Activated CD4-positive, alpha-beta T cell treated with anti-CD3 and anti-CD28 coated beads, Interleukin-2, amount 10 ng/mL, durations not matched to agents 7 days and 5 days (primary cell): Measurements from ENCODE around the gene S100A6. TPM values are rescaled to one million over a fixed set of nuclear protein-coding genes. Genes with fewer than 3 reads are reported as not detected.

Source experiments
- CTCF ChIA-PET: fragments of 350-600 bp; sonication (Branson Sonifier 250); formaldehyde crosslinking; loops from one replicate; lab custom pipeline; 2021; ENCODE audit warnings: antibody characterized with exemption; lab: Charles Lee
- POLR2A ChIA-PET: fragments of 350-600 bp; sonication (Branson Sonifier 250); formaldehyde crosslinking; loops from one replicate; lab custom pipeline; 2021; ENCODE audit warnings: antibody characterized with exemption; lab: Charles Lee
- DNase-seq: peaks from one replicate; pipeline ENCODE4 v3.0.0-alpha.2; 2020
- H3K27ac Mint-ChIP-seq: one replicate; pipeline ENCODE4 v1.8.0; 2021; ENCODE audit warnings: mild to moderate bottlenecking, moderate library complexity, mixed read lengths
- H3K27me3 Mint-ChIP-seq: one replicate; pipeline ENCODE4 v1.8.0; 2021; ENCODE audit warnings: mixed read lengths
- H3K36me3 Mint-ChIP-seq: one replicate; pipeline ENCODE4 v1.8.0; 2021; ENCODE audit warnings: low read depth, mixed read lengths
- H3K4me1 Mint-ChIP-seq: one replicate; pipeline ENCODE4 v1.8.0; 2021; ENCODE audit warnings: mixed read lengths
- H3K4me3 Mint-ChIP-seq: one replicate; pipeline ENCODE4 v1.8.0; 2021; ENCODE audit warnings: mild to moderate bottlenecking, moderate library complexity, mixed read lengths
- H3K9me3 Mint-ChIP-seq: one replicate; pipeline ENCODE4 v1.8.0; 2021; ENCODE audit warnings: mixed read lengths
- total RNA-seq, 2 experiments: library from RNA; stranded (reverse); gene quantifications; one replicate each; pipeline ENCODE4 v1.2.3, GENCODE V29; 2021

The S100A6 gene
- total RNA-seq, 2 experiments from 2014 or later, result 444 to 557 TPM

- ChIA-PET POLR2A (no interaction called here), CTCF (interaction anchor here (0.7 to 6.7 kb wide), 19 partner anchors 9 to 140 kb away, joined by 3 to 99 read pairs (median 4); partner anchors contain the start of genes S100A14, S100A5 and S100A6)
- peak; percentile 68 for DNase-seq
- no peak overlapping the region for H3K4me3 Mint-ChIP-seq
- H3K27me3 Mint-ChIP-seq, result peaks cover 11% of the 10 kb centered on the region
- H3K9me3 Mint-ChIP-seq, result no peaks in the 10 kb centered on the region
- no peaks in the 10 kb centered on the region for H3K36me3 Mint-ChIP-seq
- peaks cover 38% of the 10 kb centered on the region for H3K4me1 Mint-ChIP-seq
- peak overlapping the region; percentile 32 for H3K27ac Mint-ChIP-seq
These were observed 36.8 kb upstream of the S100A6 start for GRCh38 chr1:153572569-153573015.

- DNase-seq, result no peak
These were observed 35.9 kb upstream of the S100A6 start for GRCh38 chr1:153571706-153572105.

GRCh38 chr1:153570874-153571273, 35.1 kb upstream of the S100A6 start:
- Mint-ChIP-seq H3K27ac (peak overlapping the region; percentile 77), H3K4me1 (peaks cover 48% of the 10 kb centered on the region), H3K4me3 (no peak overlapping the region), H3K36me3 (no peaks in the 10 kb centered on the region), H3K9me3 (no peaks in the 10 kb centered on the region), H3K27me3 (no peaks in the 10 kb centered on the region)
- CTCF ChIA-PET, result interaction anchor here (0.7 to 6.7 kb wide), 7 partner anchors 19 to 178 kb away, joined by 3 to 99 read pairs (median 4); partner anchors contain the start of genes S100A5 and S100A6
- POLR2A ChIA-PET, result no interaction called here
- DNase-seq, result no peak

More at GRCh38 chr1:153571706-153572105, 35.9 kb upstream of the S100A6 start:
- H3K27ac Mint-ChIP-seq, result no peak overlapping the region
- no peaks in the 10 kb centered on the region for H3K36me3 Mint-ChIP-seq
- no peak overlapping the region for H3K4me3 Mint-ChIP-seq
- no peaks in the 10 kb centered on the region for H3K9me3 Mint-ChIP-seq
- ChIA-PET POLR2A (no interaction called here), CTCF (interaction anchor here (0.7 to 6.7 kb wide), 15 partner anchors 8 to 178 kb away, joined by 3 to 99 read pairs (median 4); partner anchors contain the start of genes S100A14 and S100A6)
- H3K27me3 Mint-ChIP-seq, result peaks cover 4% of the 10 kb centered on the region
- H3K4me1 Mint-ChIP-seq, result peaks cover 41% of the 10 kb centered on the region

- no peak overlapping the region for H3K4me3 Mint-ChIP-seq
- no peaks in the 10 kb centered on the region for H3K36me3 Mint-ChIP-seq
- H3K9me3 Mint-ChIP-seq, result no peaks in the 10 kb centered on the region
- CTCF ChIA-PET, result interaction anchor here (1.2 to 6.7 kb wide), 7 partner anchors 9 to 49 kb away, joined by 3 to 99 read pairs (median 11); partner anchors contain the start of genes S100A4 and S100A6
- peak overlapping the region; percentile 43 for H3K27ac Mint-ChIP-seq
- POLR2A ChIA-PET, result no interaction called here
- H3K27me3 Mint-ChIP-seq, result no peaks in the 10 kb centered on the region
- no peak for DNase-seq
- H3K4me1 Mint-ChIP-seq, result peaks cover 55% of the 10 kb centered on the region
These were observed 33.7 kb upstream of the S100A6 start for GRCh38 chr1:153569465-153569864.

- peak; percentile 86 for DNase-seq
- Mint-ChIP-seq H3K4me1 (peaks cover 55% of the 10 kb centered on the region), H3K4me3 (peak overlapping the region; percentile 60), H3K27me3 (no peaks in the 10 kb centered on the region), H3K36me3 (no peaks in the 10 kb centered on the region), H3K9me3 (no peaks in the 10 kb centered on the region), H3K27ac (peak overlapping the region; percentile 85)
- ChIA-PET POLR2A (interaction anchor here (1.6 to 1.7 kb wide), 2 partner anchors 23 to 36 kb away, joined by 3 to 6 read pairs; partner anchors contain the start of gene S100A4), CTCF (interaction anchor here (0.5 to 6.7 kb wide), 29 partner anchors 10 to 759 kb away, joined by 3 to 99 read pairs (median 4); partner anchors contain the start of genes CHTOP, S100A13, S100A3 and S100A4)
These were observed 32.7 kb upstream of the S100A6 start for GRCh38 chr1:153568367-153569099.

GRCh38 chr1:153567621-153568366, 32.0 kb upstream of the S100A6 start:
- CTCF ChIA-PET, result interaction anchor here (0.5 to 6.7 kb wide), 27 partner anchors 10 to 759 kb away, joined by 3 to 99 read pairs (median 4); partner anchors contain the start of genes CHTOP, S100A13, S100A3 and S100A4
- no peak overlapping the region for H3K4me3 Mint-ChIP-seq
- H3K36me3 Mint-ChIP-seq, result no peaks in the 10 kb centered on the region
- POLR2A ChIA-PET, result interaction anchor here (1.6 to 1.7 kb wide), 2 partner anchors 23 to 35 kb away, joined by 3 to 6 read pairs; partner anchors contain the start of gene S100A4
- no peaks in the 10 kb centered on the region for H3K9me3 Mint-ChIP-seq
- H3K27ac Mint-ChIP-seq, result peak overlapping the region; percentile 84
- H3K27me3 Mint-ChIP-seq, result no peaks in the 10 kb centered on the region
- no peak for DNase-seq
- peaks cover 49% of the 10 kb centered on the region for H3K4me1 Mint-ChIP-seq

- Mint-ChIP-seq H3K27ac (peak overlapping the region; percentile 99), H3K27me3 (no peaks in the 10 kb centered on the region), H3K4me3 (peak overlapping the region; percentile 25), H3K36me3 (no peaks in the 10 kb centered on the region), H3K4me1 (peaks cover 41% of the 10 kb centered on the region), H3K9me3 (no peaks in the 10 kb centered on the region)
- ChIA-PET POLR2A (interaction anchor here (0.6 to 1.9 kb wide), 3 partner anchors 22 to 134 kb away, joined by 5 to 8 read pairs (median 7); partner anchors contain the start of gene S100A4), CTCF (interaction anchor here (0.9 to 3.6 kb wide), 8 partner anchors 14 to 57 kb away, joined by 3 to 16 read pairs (median 9); partner anchors contain the start of genes S100A4, S100A5 and S100A6)
- DNase-seq, result peak; percentile 80
These were observed 30.9 kb upstream of the S100A6 start for GRCh38 chr1:153566414-153567371.

- CTCF ChIA-PET, result interaction anchor here (0.9 to 3.6 kb wide), 8 partner anchors 13 to 56 kb away, joined by 3 to 16 read pairs (median 9); partner anchors contain the start of genes S100A4, S100A5 and S100A6
- Mint-ChIP-seq H3K4me3 (peak within 1 kb of the TSS; percentile 47), H3K4me1 (peaks cover 40% of the 10 kb centered on the region), H3K27me3 (no peaks in the 10 kb centered on the region), H3K27ac (peak within 1 kb of the TSS; percentile 99), H3K9me3 (no peaks in the 10 kb centered on the region), H3K36me3 (no peaks in the 10 kb centered on the region)
- POLR2A ChIA-PET, result interaction anchor here (0.6 to 1.9 kb wide), 3 partner anchors 21 to 135 kb away, joined by 5 to 8 read pairs (median 7); partner anchors contain the start of gene S100A4
- DNase-seq, result no peak
These were observed 30.0 kb upstream of the S100A6 start, which contains the start of gene S100A2 for GRCh38 chr1:153565529-153566374. TSS of gene S100A2 (minus strand) at chr1:153565844. CDS start at chr1:153563877, 1,967 bp downstream.

- Mint-ChIP-seq H3K27me3 (no peaks in the 10 kb centered on the region), H3K36me3 (no peaks in the 10 kb centered on the region), H3K27ac (no peak overlapping the region), H3K9me3 (no peaks in the 10 kb centered on the region), H3K4me3 (no peak overlapping the region), H3K4me1 (peaks cover 36% of the 10 kb centered on the region)
- ChIA-PET POLR2A (no interaction called here), CTCF (interaction anchor here (0.9 to 3.6 kb wide), 5 partner anchors 8 to 53 kb away, joined by 4 to 16 read pairs (median 4); partner anchors contain the start of gene S100A5)
- DNase-seq, result no peak
These were observed 28.2 kb upstream of the S100A6 start for GRCh38 chr1:153563991-153564390.

GRCh38 chr1:153563483-153563901, 27.7 kb upstream of the S100A6 start:
- H3K27me3 Mint-ChIP-seq, result no peaks in the 10 kb centered on the region
- ChIA-PET CTCF (interaction anchor here (0.9 to 3.6 kb wide), 5 partner anchors 9 to 53 kb away, joined by 4 to 16 read pairs (median 4); partner anchors contain the start of gene S100A5), POLR2A (no interaction called here)
- peak overlapping the region; percentile 57 for H3K27ac Mint-ChIP-seq
- H3K9me3 Mint-ChIP-seq, result no peaks in the 10 kb centered on the region
- peaks cover 32% of the 10 kb centered on the region for H3K4me1 Mint-ChIP-seq
- H3K4me3 Mint-ChIP-seq, result no peak overlapping the region
- no peaks in the 10 kb centered on the region for H3K36me3 Mint-ChIP-seq
- DNase-seq, result no peak
